KMS-11 (cell line): Measurements from ENCODE around the gene DCAF12.
"Not testable (repeated sequence)": the region's sequence is repeated elsewhere in the genome, so short reads cannot be mapped to it uniquely, and the experiment has no call there.

Experiments
- H2AFZ ChIP-seq: fragments of 200-600 bp; sonication (generic); 2 replicates; pipeline ENCODE4 v1.6.1; 2016; ENCODE audit warnings: antibody characterized with exemption, mixed run types, low read depth
- H3K27ac ChIP-seq: fragments of 200-600 bp; sonication (generic); 2 replicates; pipeline ENCODE4 v1.6.1; 2016; ENCODE audit warnings: mild to moderate bottlenecking, mixed run types
- H3K27me3 ChIP-seq: fragments of 200-600 bp; sonication (generic); 2 replicates; pipeline ENCODE4 v1.6.1; 2017; ENCODE audit warnings: mild to moderate bottlenecking, low read depth, mixed run types, moderate library complexity; ENCODE audit not compliant: insufficient read depth
- H3K36me3 ChIP-seq: fragments of 200-600 bp; sonication (generic); 2 replicates; pipeline ENCODE4 v1.6.1; 2017; ENCODE audit warnings: mild to moderate bottlenecking, mixed run types; ENCODE audit not compliant: insufficient read depth
- H3K4me1 ChIP-seq: fragments of 200-600 bp; sonication (generic); 2 replicates; pipeline ENCODE4 v1.6.1; 2016; ENCODE audit warnings: mild to moderate bottlenecking, low read depth, mixed run types; ENCODE audit not compliant: poor library complexity, severe bottlenecking
- H3K4me2 ChIP-seq: fragments of 200-600 bp; sonication (generic); 2 replicates; pipeline ENCODE4 v1.7.0; 2016; ENCODE audit warnings: mild to moderate bottlenecking, mixed run types
- H3K4me3 ChIP-seq: fragments of 200-600 bp; sonication (generic); IDR thresholded peaks from 2 replicates; pipeline ENCODE4 v1.6.1; 2017; ENCODE audit warnings: low read depth, low read length, mixed read lengths; ENCODE audit not compliant: insufficient read depth
- H3K79me2 ChIP-seq: fragments of 200-600 bp; sonication (generic); 2 replicates; pipeline ENCODE4 v1.6.1; 2016; ENCODE audit warnings: low read depth, mixed run types; ENCODE audit not compliant: insufficient read depth
- H3K9ac ChIP-seq: fragments of 200-600 bp; sonication (generic); 2 replicates; pipeline ENCODE4 v1.6.1; 2016; ENCODE audit warnings: mild to moderate bottlenecking, mixed run types
- H4K20me1 ChIP-seq: fragments of 200-600 bp; sonication (generic); 2 replicates; pipeline ENCODE4 v1.6.1; 2016; ENCODE audit warnings: mild to moderate bottlenecking, mixed run types; ENCODE audit not compliant: insufficient read depth
- TF ChIP-seq, protein P1 (sequence below): fragments of 200-600 bp; sonication (generic); conservative IDR thresholded peaks from 2 replicates; pipeline ENCODE4 v1.6.1; 2017; ENCODE audit warnings: low read depth, mild to moderate bottlenecking, antibody characterized with exemption, low read length, moderate library complexity, mixed read lengths

Gene DCAF12

DNA sequence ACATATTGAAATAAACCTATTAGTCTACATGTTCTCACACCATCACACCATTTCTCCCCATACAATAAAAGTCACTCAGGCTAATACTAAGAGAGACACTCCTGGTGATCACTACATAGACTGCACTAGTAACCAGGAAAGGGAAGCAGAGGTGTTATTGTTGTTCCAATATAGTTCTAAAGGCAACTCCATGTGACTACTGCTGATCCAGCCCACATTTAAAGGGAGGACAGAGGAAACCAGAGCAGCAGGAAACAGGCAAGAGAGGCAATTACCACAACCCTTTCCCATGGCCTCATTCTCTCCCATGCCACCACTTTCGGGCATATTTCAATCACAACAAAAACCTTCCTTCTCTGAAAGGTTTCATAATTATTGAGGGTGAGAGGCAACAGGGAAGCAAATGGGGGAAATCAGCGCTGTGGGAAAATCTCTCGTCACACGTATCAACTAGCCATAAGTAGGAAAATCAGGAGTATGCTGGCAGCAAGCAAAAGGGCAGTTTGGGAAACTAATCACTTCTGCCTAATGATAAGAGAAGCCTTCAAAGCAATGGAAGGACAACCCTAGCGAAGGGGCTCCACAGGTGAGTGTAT is 79.6 kb downstream of the DCAF12 start:
- Histone ChIP-seq H3K36me3 (no peaks in the 10 kb centered on the region), H3K9ac (no peak overlapping the region), H3K4me1 (peaks cover 38% of the 10 kb centered on the region), H3K27me3 (no peaks in the 10 kb centered on the region), H3K4me2 (peak overlapping the region; percentile 77), H3K27ac (no peak overlapping the region), H3K4me3 (no peak overlapping the region), H2AFZ (no peak overlapping the region), H4K20me1 (0 out of 2 replicates have a peak, but pooled peaks cover 4% of the 10 kb centered on the region), H3K79me2 (peaks cover 67% of the 10 kb centered on the region)
- TF ChIP-seq, protein P1, sequence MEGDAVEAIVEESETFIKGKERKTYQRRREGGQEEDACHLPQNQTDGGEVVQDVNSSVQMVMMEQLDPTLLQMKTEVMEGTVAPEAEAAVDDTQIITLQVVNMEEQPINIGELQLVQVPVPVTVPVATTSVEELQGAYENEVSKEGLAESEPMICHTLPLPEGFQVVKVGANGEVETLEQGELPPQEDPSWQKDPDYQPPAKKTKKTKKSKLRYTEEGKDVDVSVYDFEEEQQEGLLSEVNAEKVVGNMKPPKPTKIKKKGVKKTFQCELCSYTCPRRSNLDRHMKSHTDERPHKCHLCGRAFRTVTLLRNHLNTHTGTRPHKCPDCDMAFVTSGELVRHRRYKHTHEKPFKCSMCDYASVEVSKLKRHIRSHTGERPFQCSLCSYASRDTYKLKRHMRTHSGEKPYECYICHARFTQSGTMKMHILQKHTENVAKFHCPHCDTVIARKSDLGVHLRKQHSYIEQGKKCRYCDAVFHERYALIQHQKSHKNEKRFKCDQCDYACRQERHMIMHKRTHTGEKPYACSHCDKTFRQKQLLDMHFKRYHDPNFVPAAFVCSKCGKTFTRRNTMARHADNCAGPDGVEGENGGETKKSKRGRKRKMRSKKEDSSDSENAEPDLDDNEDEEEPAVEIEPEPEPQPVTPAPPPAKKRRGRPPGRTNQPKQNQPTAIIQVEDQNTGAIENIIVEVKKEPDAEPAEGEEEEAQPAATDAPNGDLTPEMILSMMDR, result no peak

DNA sequence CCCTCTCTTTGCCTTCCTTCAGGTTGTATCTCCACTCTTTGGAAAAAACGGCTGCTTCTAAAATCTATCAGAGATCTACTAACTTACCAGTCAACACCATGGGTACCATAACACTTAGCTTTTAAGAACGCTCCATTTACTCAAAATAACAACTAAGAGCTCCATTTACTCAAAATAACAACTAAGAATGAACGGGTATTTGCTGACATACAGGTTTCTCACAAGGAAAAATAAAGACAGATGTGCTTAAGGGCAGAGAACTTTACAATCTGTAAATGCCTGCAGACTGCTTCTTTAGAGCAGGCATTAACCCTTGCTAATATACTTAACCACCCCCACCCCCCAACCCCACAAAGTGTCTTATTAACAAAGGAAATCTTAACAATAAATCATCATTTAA is 80.6 kb downstream of the DCAF12 start:
- Histone ChIP-seq H3K4me1 (peaks cover 38% of the 10 kb centered on the region), H3K27me3 (no peaks in the 10 kb centered on the region), H3K4me3 (no peak overlapping the region), H3K9ac (no peak overlapping the region), H4K20me1 (peaks cover 7% of the 10 kb centered on the region; the same call in 1 of the 2 replicates), H2AFZ (no peak overlapping the region), H3K4me2 (peak overlapping the region; percentile 77), H3K36me3 (no peaks in the 10 kb centered on the region), H3K27ac (no peak overlapping the region; the same call in 1 of the 2 replicates), H3K79me2 (peaks cover 77% of the 10 kb centered on the region)
- TF ChIP-seq, protein P1, result no peak

GRCh38 chr9:34042074-34042473 is 84.4 kb downstream of the DCAF12 start:
- H3K4me1 ChIP-seq, result peaks cover 25% of the 10 kb centered on the region
- not testable (repeated sequence) for H3K4me3 ChIP-seq, H2AFZ ChIP-seq, H3K36me3 ChIP-seq, H3K4me2 ChIP-seq, H3K27ac ChIP-seq, H3K27me3 ChIP-seq, H3K9ac ChIP-seq
- H3K79me2 ChIP-seq, result peaks cover 91% of the 10 kb centered on the region
- peaks cover 19% of the 10 kb centered on the region for H4K20me1 ChIP-seq

GRCh38 chr9:34038851-34039250 is 87.6 kb downstream of the DCAF12 start:
- H3K36me3 ChIP-seq, H3K4me2 ChIP-seq: not testable (repeated sequence)

GRCh38 chr9:34037626-34038025 is 88.9 kb downstream of the DCAF12 start:
- Histone ChIP-seq H3K4me3 (no peak overlapping the region), H3K27ac (no peak overlapping the region), H3K9ac (no peak overlapping the region), H3K79me2 (peaks cover 88% of the 10 kb centered on the region), H4K20me1 (peaks cover 18% of the 10 kb centered on the region), H3K4me2 (no peak overlapping the region), H2AFZ (no peak overlapping the region), H3K36me3 (0 out of 2 replicates have a peak, but pooled peaks cover 5% of the 10 kb centered on the region), H3K4me1 (no peaks in the 10 kb centered on the region), H3K27me3 (no peaks in the 10 kb centered on the region)
- TF ChIP-seq, protein P1, result no peak

More at GRCh38 chr9:34038851-34039250, 87.6 kb downstream of the DCAF12 start:
- H3K27me3 ChIP-seq, H3K9ac ChIP-seq, H2AFZ ChIP-seq, H3K4me3 ChIP-seq, H3K4me1 ChIP-seq, H3K27ac ChIP-seq: not testable (repeated sequence)
- peaks cover 88% of the 10 kb centered on the region for H3K79me2 ChIP-seq
- peaks cover 19% of the 10 kb centered on the region for H4K20me1 ChIP-seq
